ENCODE data around the gene RUVBL1. TPM values are rescaled to one million over a fixed set of nuclear protein-coding genes. Genes with fewer than 3 reads are reported as not detected.
"Not testable (repeated sequence)": the region's sequence is repeated elsewhere in the genome, so short reads cannot be mapped to it uniquely, and the experiment has no call there.

RUVBL1 gene
- total RNA-seq, result 19.7 TPM
- long read RNA-seq, transcript RUVBL1-201 (11 exons, 1,761 nt), result major isoform, 30 of 63 reads
- long read RNA-seq, partial matches to known transcripts, result 3 of 63 reads
- long read RNA-seq, other reads (novel, unspliced or antisense), result 30 of 63 reads

DNA sequence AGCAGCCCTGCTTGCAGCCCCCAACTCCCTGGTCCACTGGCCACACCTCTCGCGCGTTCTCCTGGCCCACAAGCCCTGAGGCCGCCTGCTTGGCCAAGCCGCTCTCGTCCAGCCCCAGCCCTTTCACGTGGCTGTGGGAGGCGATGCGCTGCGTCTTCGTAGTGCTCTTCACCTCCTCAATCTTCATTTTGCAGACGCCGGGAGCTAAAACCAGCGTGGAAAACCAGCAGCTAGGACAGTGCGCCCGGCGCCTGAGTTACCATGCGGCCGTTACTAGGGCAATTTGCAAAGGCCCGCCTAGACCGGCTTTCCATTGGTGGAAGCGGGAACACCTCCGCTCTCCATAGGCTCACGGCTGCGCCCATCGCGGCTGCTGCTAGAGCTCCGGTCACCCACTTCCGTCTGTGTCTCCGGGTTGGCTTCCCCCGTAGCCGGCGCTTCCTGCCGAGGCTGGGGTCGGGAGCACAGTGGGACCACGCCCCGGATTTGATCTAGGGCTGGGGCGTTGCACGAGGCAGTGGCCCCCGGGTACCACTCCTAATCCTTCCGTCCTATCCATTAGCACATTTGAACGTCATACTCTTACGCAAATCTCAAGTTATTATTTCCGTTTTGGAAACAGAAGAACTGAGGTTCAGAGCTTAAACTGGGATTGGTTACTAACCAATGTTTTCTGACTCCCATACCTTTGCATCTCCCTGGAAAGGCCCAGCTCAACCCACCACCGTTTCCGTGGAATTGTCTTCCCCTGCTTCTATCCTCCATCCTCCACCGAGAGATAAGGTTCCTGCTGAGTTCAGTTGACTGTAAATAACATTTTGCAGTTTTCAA is at the start of gene RUVBL1:
Gene RUVBL1, minus strand, starts transcription at position 275 of the 831 bp plus-strand sequence. Its CDS starts 88 bp downstream, at position 187.
- intact Hi-C loops (cut with DNase I), result loop anchor here (2.0 to 5.0 kb wide), 2 partner anchors 29 to 46 kb away; partner anchors contain the start of gene EEFSEC
- peak; percentile 98 for DNase-seq (ENCODE audit: low spot score)

- no peak for DNase-seq (ENCODE audit: low spot score)
- intact Hi-C loops (cut with DNase I), result loop anchor here (5.0 kb wide), 2 partner anchors 149 to 254 kb away; no protein-coding TSS in a partner anchor
Measured at GRCh38 chr3:128173200-128173599, 49.6 kb upstream of the RUVBL1 start.

- intact Hi-C loops (cut with DNase I), result loop anchor here (2.0 to 5.0 kb wide), 3 partner anchors 151 to 328 kb away; no protein-coding TSS in a partner anchor
Measured at GRCh38 chr3:128170866-128171516, 47.4 kb upstream of the RUVBL1 start.

GRCh38 chr3:128168836-128169235 is 45.2 kb upstream of the RUVBL1 start:
- DNase-seq (ENCODE audit: low spot score), result no peak

More at GRCh38 chr3:128170866-128171516, 47.4 kb upstream of the RUVBL1 start:
- no peak for DNase-seq (ENCODE audit: low spot score)

DNA sequence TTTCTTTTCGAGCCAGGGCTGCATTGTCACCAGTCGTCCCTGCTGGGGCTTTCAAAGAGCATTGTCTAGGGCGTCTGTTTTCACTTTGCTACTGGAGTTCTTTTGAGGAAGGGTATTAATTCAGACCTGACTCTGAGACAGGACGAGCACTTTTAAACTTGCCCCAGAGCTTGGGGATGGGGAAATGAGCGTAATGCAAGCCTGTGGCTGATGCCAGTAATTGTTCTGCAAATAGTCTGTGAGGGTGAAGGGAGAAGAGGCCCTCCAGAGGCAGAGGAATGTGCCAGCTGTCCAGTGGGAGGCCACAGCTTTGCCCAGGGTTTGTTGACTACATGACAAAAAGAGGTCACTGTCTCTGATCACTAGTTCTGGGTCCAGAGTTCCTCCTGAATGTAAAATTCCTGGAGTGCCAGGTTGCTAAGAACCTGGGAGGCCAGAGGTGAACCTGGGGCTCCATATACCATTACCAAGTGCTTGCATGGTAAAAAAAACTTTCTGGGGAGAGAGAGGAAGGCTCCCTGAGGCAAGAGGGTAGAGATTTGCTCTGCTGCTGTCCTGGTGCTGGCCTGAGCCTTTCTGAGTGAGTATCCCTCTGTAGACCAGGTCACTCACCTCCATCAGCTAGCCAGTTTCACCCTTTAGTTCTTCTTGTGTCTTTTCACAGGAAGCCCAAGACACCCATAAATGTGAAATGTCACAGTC is 44.5 kb upstream of the RUVBL1 start:
- intact Hi-C loops (cut with DNase I), result loop anchor here (5.0 kb wide), 1 partner anchor 439 kb away; no protein-coding TSS in a partner anchor
- no peak for DNase-seq (ENCODE audit: low spot score)

More at GRCh38 chr3:128168836-128169235, 45.2 kb upstream of the RUVBL1 start:
- intact Hi-C loops (cut with DNase I), result loop anchor here (5.0 kb wide), 1 partner anchor 438 kb away; no protein-coding TSS in a partner anchor

DNA sequence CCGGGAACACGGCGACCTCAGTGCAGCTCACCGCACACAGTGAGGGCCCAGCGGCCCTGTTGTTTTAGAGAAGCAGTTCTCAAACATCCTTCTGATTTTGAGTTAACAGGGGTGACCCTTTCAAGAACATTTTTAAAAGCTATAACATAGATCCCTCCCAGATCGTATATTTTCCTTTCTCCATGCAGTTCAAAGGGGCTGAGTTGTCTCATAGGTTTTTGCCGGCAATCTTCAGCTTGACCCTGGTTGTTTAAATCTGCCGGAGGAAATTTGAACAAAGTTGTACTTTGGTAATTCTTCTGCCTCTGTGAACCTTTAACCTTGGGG is 44.0 kb upstream of the RUVBL1 start:
- intact Hi-C loops (cut with DNase I), result loop anchor here (5.0 kb wide), 1 partner anchor 440 kb away; no protein-coding TSS in a partner anchor
- no peak for DNase-seq (ENCODE audit: low spot score)

GRCh38 chr3:128166971-128167453 is 43.4 kb upstream of the RUVBL1 start:
- intact Hi-C loops (cut with DNase I), result loop anchor here (5.0 kb wide), 1 partner anchor 440 kb away; no protein-coding TSS in a partner anchor
- no peak for DNase-seq (ENCODE audit: low spot score)

DNA sequence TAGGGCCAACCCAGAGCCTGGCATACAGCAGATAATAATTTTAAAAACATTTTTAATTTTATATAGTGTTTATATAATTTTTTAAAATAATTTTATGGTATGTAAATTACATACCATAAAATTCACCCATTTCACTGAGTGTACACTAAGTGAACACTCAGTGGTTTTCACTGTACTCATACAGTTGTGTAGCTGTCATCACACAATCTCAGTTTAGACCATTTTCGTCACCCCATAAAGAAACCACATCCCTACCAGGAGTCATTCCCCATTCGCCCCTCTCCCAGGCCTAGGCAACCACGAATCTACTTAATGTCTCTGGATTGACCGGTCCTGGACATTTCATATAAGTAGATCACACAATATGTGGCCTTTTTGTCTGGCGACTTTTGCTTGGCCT is 39.8 kb upstream of the RUVBL1 start:
- DNase-seq (ENCODE audit: low spot score), result no peak
- intact Hi-C loops (cut with DNase I), result no loop called here

GRCh38 chr3:128160661-128161060 is 37.0 kb upstream of the RUVBL1 start:
- no peak for DNase-seq (ENCODE audit: low spot score)
- intact Hi-C loops (cut with DNase I), result no loop called here

- no peak for DNase-seq (ENCODE audit: low spot score)
- intact Hi-C loops (cut with DNase I), result no loop called here
Measured at GRCh38 chr3:128155616-128156360, 32.2 kb upstream of the RUVBL1 start.

DNA sequence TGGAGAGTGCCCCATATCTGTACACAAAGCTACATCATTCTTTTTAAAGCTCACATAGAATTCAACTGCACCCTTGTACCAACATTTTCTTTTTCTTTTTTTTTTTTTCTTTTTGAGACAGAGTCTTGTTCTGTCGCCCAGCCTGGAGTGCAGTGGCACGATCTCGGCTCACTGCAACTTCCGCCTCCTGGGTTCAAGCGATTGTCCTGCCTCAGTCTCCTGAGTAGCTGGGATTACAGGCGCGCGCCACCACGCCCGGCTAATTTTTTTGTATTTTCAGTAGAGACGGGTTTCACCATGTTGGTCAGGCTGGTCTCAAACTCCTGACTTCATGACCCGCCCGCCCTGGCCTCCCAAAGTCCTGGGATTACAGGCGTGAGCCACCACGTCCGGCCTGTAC is 30.7 kb upstream of the RUVBL1 start:
- intact Hi-C loops (cut with DNase I), result not testable (repeated sequence)

GRCh38 chr3:128153156-128154041 is 29.8 kb upstream of the RUVBL1 start, which contains the start of gene EEFSEC:
EEFSEC (plus strand) TSS chr3:128153481; CDS start chr3:128153508, 27 bp downstream.
- intact Hi-C loops (cut with DNase I), result loop anchor here (2.0 kb wide), 1 partner anchor 31 kb away; the partner anchor contains the start of gene RUVBL1
- peak; percentile 91 for DNase-seq (ENCODE audit: low spot score)

More for the DNA sequence above, 30.7 kb upstream of the RUVBL1 start:
- DNase-seq (ENCODE audit: low spot score), result not testable (repeated sequence)

DNA sequence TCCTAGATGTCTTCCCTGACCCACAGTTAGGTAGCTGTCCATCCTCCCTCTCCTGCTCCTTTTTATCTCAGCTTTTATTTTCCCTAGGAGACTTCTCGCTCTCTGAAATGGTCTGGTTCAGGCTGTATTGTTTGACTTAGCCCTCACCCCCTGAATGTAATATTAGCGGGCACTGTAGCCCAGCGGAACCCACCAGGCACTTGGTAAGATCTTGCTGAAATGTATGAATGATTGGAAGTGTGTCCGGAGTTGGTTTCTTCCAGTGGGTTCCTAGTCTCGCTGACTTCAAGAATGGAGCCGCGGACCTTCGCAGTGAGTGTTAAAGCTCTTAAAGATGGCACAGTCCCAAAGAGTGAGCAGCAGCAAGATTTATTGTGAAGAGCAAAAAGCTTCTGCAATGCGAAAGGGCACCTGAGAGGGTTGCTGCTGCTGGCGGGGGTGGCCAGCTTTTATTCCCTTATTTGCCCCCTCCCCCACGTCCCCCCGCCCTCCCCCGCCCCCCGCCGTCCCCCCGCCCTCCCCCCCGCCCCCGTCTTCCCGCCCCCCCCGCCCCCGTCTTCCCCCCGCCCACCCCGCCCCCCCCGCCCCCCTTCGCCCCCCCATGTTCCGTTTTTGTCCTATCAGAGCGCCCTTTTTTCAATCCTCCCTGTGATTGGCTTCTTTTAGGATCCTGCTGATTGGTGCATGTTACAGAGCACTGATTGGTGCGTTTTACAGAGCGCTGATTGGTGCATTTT is 29.0 kb upstream of the RUVBL1 start:
- no peak for DNase-seq (ENCODE audit: low spot score)
- intact Hi-C loops (cut with DNase I), result loop anchor here (2.0 kb wide), 1 partner anchor 30 kb away; the partner anchor contains the start of gene RUVBL1

DNA sequence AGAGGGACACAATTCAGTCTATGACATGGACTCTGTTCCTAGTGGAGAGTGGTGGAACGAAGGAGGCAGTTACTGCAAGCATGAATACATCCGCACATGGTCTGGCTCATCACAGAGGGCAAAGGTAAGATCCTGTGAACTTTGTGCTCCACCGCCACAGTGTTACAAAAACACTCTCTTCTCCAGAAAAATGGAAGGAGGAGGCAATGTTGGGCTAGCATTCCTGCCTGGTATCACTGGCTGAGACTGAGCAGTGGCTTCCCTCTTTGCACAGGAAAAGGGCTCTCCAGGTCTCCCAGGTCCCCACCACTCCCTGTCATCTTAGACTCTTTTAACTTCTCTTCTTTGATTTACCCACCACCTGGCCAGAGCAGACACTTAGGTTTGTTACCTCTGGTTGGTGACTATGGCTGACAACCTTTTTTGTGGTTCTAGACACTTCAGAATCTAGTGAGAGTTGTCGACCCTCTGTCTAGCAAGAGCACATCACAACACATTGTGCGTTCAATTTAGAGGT is 28.2 kb upstream of the RUVBL1 start:
- no peak for DNase-seq (ENCODE audit: low spot score)
- intact Hi-C loops (cut with DNase I), result loop anchor here (2.0 kb wide), 1 partner anchor 29 kb away; the partner anchor contains the start of gene RUVBL1

DNA sequence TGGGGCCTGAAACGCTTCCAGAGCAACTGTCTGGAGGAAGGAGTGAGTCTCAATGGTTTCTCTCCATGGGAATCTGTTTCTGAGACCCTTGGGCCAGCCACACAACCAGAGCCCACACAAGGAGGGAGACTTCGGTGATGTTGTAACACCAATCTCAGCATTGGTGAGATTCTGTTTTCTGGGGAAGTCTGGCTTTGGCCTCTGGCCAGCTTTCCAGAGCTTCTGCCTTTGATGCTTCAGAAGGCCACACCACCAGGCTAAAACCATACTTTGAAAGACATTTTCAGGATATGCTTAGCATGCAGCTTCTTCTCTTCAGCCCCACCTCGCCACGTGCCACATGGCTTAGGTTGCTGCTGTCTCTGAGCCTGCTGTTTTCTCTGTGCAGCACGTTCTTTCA is 26.0 kb upstream of the RUVBL1 start:
- intact Hi-C loops (cut with DNase I), result no loop called here

GRCh38 chr3:128146201-128146600 is 22.6 kb upstream of the RUVBL1 start:
- intact Hi-C loops (cut with DNase I), result no loop called here
- no peak for DNase-seq (ENCODE audit: low spot score)

More for the DNA sequence above, 26.0 kb upstream of the RUVBL1 start:
- DNase-seq (ENCODE audit: low spot score), result no peak
